ENCODE measurements around the gene TSHZ2. TPM values are rescaled to one million over a fixed set of nuclear protein-coding genes. Genes with fewer than 3 reads are reported as not detected.
"Not testable (repeated sequence)": the region's sequence is repeated elsewhere in the genome, so short reads cannot be mapped to it uniquely, and the experiment has no call there.

TSHZ2 gene
- total RNA-seq, 1 donor from 2014 or later = 10.1 TPM

GRCh38 chr20:53087037-53087777, 115.0 kb downstream of the TSHZ2 start:
- DNase-seq = peak; percentile 56

- no peak for DNase-seq
These were observed 116.6 kb downstream of the TSHZ2 start for GRCh38 chr20:53088786-53089185.

- DNase-seq = not testable (repeated sequence)
These were observed 117.7 kb downstream of the TSHZ2 start for GRCh38 chr20:53089851-53090250.

GRCh38 chr20:53091789-53092188, 119.6 kb downstream of the TSHZ2 start:
- no peak for DNase-seq

GRCh38 chr20:53092772-53093300, 120.7 kb downstream of the TSHZ2 start:
- DNase-seq = no peak

- peak; percentile 49 for DNase-seq
These were observed 125.2 kb downstream of the TSHZ2 start for GRCh38 chr20:53097371-53097770.

GRCh38 chr20:53097791-53098190, 125.6 kb downstream of the TSHZ2 start:
- DNase-seq = peak; percentile 72

- peak; percentile 70 for DNase-seq
These were observed 126.5 kb downstream of the TSHZ2 start for GRCh38 chr20:53098621-53099020.

GRCh38 chr20:53099856-53100255, 127.7 kb downstream of the TSHZ2 start:
- no peak for DNase-seq

GRCh38 chr20:53100476-53100911, 128.3 kb downstream of the TSHZ2 start:
- no peak for DNase-seq

- no peak for DNase-seq
These were observed 130.0 kb downstream of the TSHZ2 start for GRCh38 chr20:53101992-53102760.

GRCh38 chr20:53103124-53103523, 131.0 kb downstream of the TSHZ2 start:
- no peak for DNase-seq

GRCh38 chr20:53104884-53105283, 132.7 kb downstream of the TSHZ2 start:
- DNase-seq = no peak

GRCh38 chr20:53116733-53117132, 144.6 kb downstream of the TSHZ2 start:
- no peak for DNase-seq

GRCh38 chr20:53122853-53123252, 150.7 kb downstream of the TSHZ2 start:
- no peak for DNase-seq

- DNase-seq = peak; percentile 69
These were observed 152.0 kb downstream of the TSHZ2 start for GRCh38 chr20:53124075-53124551.

- no peak for DNase-seq
These were observed 152.6 kb downstream of the TSHZ2 start for GRCh38 chr20:53124803-53125202.

GRCh38 chr20:53126185-53126584, 154.0 kb downstream of the TSHZ2 start:
- no peak for DNase-seq

GRCh38 chr20:53127027-53127426, 154.9 kb downstream of the TSHZ2 start:
- DNase-seq = no peak

- DNase-seq = no peak
These were observed 155.8 kb downstream of the TSHZ2 start for GRCh38 chr20:53128004-53128403.

- peak; percentile 48 for DNase-seq
These were observed 157.4 kb downstream of the TSHZ2 start for GRCh38 chr20:53129563-53129962.

- no peak for DNase-seq
These were observed 158.6 kb downstream of the TSHZ2 start for GRCh38 chr20:53130795-53131194.

- DNase-seq = no peak
These were observed 161.0 kb downstream of the TSHZ2 start for GRCh38 chr20:53133125-53133524.

All from skin of body (tissue), 2 donors.